H9 (cell line): ENCODE results near the gene SIGLEC1. TPM values are rescaled to one million over a fixed set of nuclear protein-coding genes. Genes with fewer than 3 reads are reported as not detected.

ENCODE experiments used
- DNase-seq: peaks from one replicate; pipeline ENCODE4 v3.0.0-alpha.2; 2017
- H2AFZ ChIP-seq: one replicate; pipeline ENCODE4 v1.6.1; 2013; ENCODE audit warnings: mild to moderate bottlenecking, low read length, control low read depth, moderate library complexity
- H2AK5ac ChIP-seq: 2 replicates; pipeline ENCODE4 v1.6.1; 2013; ENCODE audit warnings: low read length, control low read depth, mixed read lengths; ENCODE audit not compliant: insufficient read length
- H2BK120ac ChIP-seq: one replicate; pipeline ENCODE4 v1.6.1; 2013; ENCODE audit warnings: low read depth, mild to moderate bottlenecking, low read length, control low read depth, inconsistent platforms; ENCODE audit not compliant: poor library complexity, severe bottlenecking
- H2BK12ac ChIP-seq: 2 replicates; pipeline ENCODE4 v1.6.1; 2013; ENCODE audit warnings: low read length, control low read depth, mixed read lengths, low read depth; ENCODE audit not compliant: insufficient read length
- H2BK15ac ChIP-seq: 2 replicates; pipeline ENCODE4 v1.6.1; 2013; ENCODE audit warnings: low read depth, low read length, control low read depth
- H2BK20ac ChIP-seq: one replicate; pipeline ENCODE4 v1.6.1; 2013; ENCODE audit warnings: low read depth, mild to moderate bottlenecking, low read length, control low read depth, inconsistent platforms; ENCODE audit not compliant: poor library complexity, severe bottlenecking
- H2BK5ac ChIP-seq: 2 replicates; pipeline ENCODE4 v1.6.1; 2013; ENCODE audit warnings: low read length, control low read depth, mixed read lengths; ENCODE audit not compliant: insufficient read length
- H3K14ac ChIP-seq: 2 replicates; pipeline ENCODE4 v1.6.1; 2013; ENCODE audit warnings: low read length, control low read depth; ENCODE audit not compliant: insufficient read depth
- H3K18ac ChIP-seq: 2 replicates; pipeline ENCODE4 v1.6.1; 2013; ENCODE audit warnings: low read depth, mild to moderate bottlenecking, mixed read lengths, low read length, control low read depth; ENCODE audit not compliant: insufficient read length
- H3K23ac ChIP-seq: 2 replicates; pipeline ENCODE4 v1.6.1; 2013; ENCODE audit warnings: low read length, control low read depth, mixed read lengths, low read depth; ENCODE audit not compliant: insufficient read length
- H3K23me2 ChIP-seq: 2 replicates; pipeline ENCODE4 v1.6.1; 2013; ENCODE audit warnings: low read depth, mild to moderate bottlenecking, mixed read lengths, low read length, control low read depth; ENCODE audit not compliant: insufficient read length, poor library complexity, severe bottlenecking
- H3K27ac ChIP-seq: 2 replicates; pipeline ENCODE4 v1.5.1; 2013; ENCODE audit warnings: low read length, control low read depth, mixed read lengths, low read depth; ENCODE audit not compliant: insufficient read length
- H3K27me3 ChIP-seq: 2 replicates; pipeline ENCODE4 v1.6.1; 2013; ENCODE audit warnings: low read length, control low read depth, inconsistent platforms; ENCODE audit not compliant: insufficient read depth
- H3K4ac ChIP-seq: 2 replicates; pipeline ENCODE4 v1.6.1; 2013; ENCODE audit warnings: low read depth, mild to moderate bottlenecking, control low read depth, inconsistent platforms, low read length, moderate library complexity
- H3K4me1 ChIP-seq: 2 replicates; pipeline ENCODE4 v1.6.1; 2013; ENCODE audit warnings: low read length, control low read depth, inconsistent platforms; ENCODE audit not compliant: insufficient read depth
- H3K4me2 ChIP-seq: 2 replicates; pipeline ENCODE4 v1.6.1; 2013; ENCODE audit warnings: low read length, control low read depth, mixed read lengths; ENCODE audit not compliant: insufficient read length, insufficient read depth
- H3K56ac ChIP-seq: 2 replicates; pipeline ENCODE4 v1.6.1; 2013; ENCODE audit warnings: low read depth, mild to moderate bottlenecking, mixed read lengths, low read length, control low read depth; ENCODE audit not compliant: insufficient read length
- H3K79me1 ChIP-seq: 2 replicates; pipeline ENCODE4 v1.6.1; 2013; ENCODE audit warnings: low read depth, mild to moderate bottlenecking, moderate library complexity, low read length, control low read depth, inconsistent platforms; ENCODE audit not compliant: insufficient read depth, poor library complexity, severe bottlenecking
- H3K79me2 ChIP-seq: 2 replicates; pipeline ENCODE4 v1.6.1; 2013; ENCODE audit warnings: low read length, control low read depth, inconsistent platforms; ENCODE audit not compliant: insufficient read depth
- H3K9ac ChIP-seq: 2 replicates; pipeline ENCODE4 v1.6.1; 2013; ENCODE audit warnings: low read length, control low read depth, mixed read lengths; ENCODE audit not compliant: insufficient read length; ENCODE audit errors: extremely low read depth
- H3K9me3 ChIP-seq: one replicate; pipeline ENCODE4 v1.6.1; 2013; ENCODE audit warnings: low read depth, low read length, inconsistent platforms; ENCODE audit not compliant: control insufficient read depth
- H3T11ph ChIP-seq: one replicate; pipeline ENCODE4 v1.6.1; 2013; ENCODE audit warnings: mild to moderate bottlenecking, low read length, control low read depth, inconsistent platforms
- H4K20me1 ChIP-seq: one replicate; pipeline ENCODE4 v1.6.1; 2013; ENCODE audit not compliant: control insufficient read depth, insufficient read length, insufficient read depth
- H4K5ac ChIP-seq: 2 replicates; pipeline ENCODE4 v1.6.1; 2013; ENCODE audit warnings: low read depth, mild to moderate bottlenecking, mixed read lengths, low read length, control low read depth; ENCODE audit not compliant: insufficient read length
- H4K8ac ChIP-seq: replicated peaks from 2 replicates; pipeline ENCODE4 v1.6.1; 2013; ENCODE audit warnings: low read length, control low read depth, mixed read lengths, low read depth; ENCODE audit not compliant: insufficient read length
- H4K91ac ChIP-seq: 2 replicates; pipeline ENCODE4 v1.6.1; 2013; ENCODE audit warnings: low read depth, mild to moderate bottlenecking, moderate library complexity, mixed read lengths, low read length, control low read depth; ENCODE audit not compliant: insufficient read length
- H3K27ac Mint-ChIP-seq, 3 experiments: 2 replicates in 2 of 3; 3 replicates in 1 of 3; pipeline ENCODE4 v1.8.0; 2020 to 2021; ENCODE audit warnings: mixed read lengths in 3 of 3, mild to moderate bottlenecking in 1 of 3, moderate library complexity in 1 of 3
- H3K27me3 Mint-ChIP-seq: 2 replicates; pipeline ENCODE4 v1.8.0; 2021; ENCODE audit warnings: low read depth, mild to moderate bottlenecking, moderate library complexity, mixed read lengths
- H3K36me3 Mint-ChIP-seq, 3 experiments: 2 replicates in 2 of 3; 3 replicates in 1 of 3; pipeline ENCODE4 v1.8.0; 2020 to 2021; ENCODE audit warnings: low read depth in 3 of 3, mixed read lengths in 3 of 3; ENCODE audit not compliant: insufficient read depth in 1 of 3
- H3K4me1 Mint-ChIP-seq, 2 experiments: 2 replicates each; pipeline ENCODE4 v1.8.0; 2020; ENCODE audit warnings: mixed read lengths in 2 of 2
- H3K4me3 Mint-ChIP-seq, 2 experiments: 2 replicates in 1 of 2; 3 replicates in 1 of 2; pipeline ENCODE4 v1.8.0; 2020 to 2021; ENCODE audit warnings: mild to moderate bottlenecking in 2 of 2, mixed read lengths in 2 of 2, moderate library complexity in 1 of 2
- H3K9me3 Mint-ChIP-seq, 2 experiments: 2 replicates in 1 of 2; 3 replicates in 1 of 2; pipeline ENCODE4 v1.8.0; 2020; ENCODE audit warnings: mild to moderate bottlenecking in 2 of 2, mixed read lengths in 2 of 2, moderate library complexity in 1 of 2
- WGBS: extraction: QIAGEN DNeasy Blood & Tissue Kit; methylation state at CpG from one replicate; pipeline ENCODE4 v1.1.7; 2013; ENCODE audit warnings: missing lambda C conversion rate, low lambda C conversion rate, mixed read lengths; ENCODE audit not compliant: insufficient read length; ENCODE audit errors: extremely low coverage; 5-methylcytosine and 5-hydroxymethylcytosine counted together
- total RNA-seq: library from RNA; stranded (reverse); gene quantifications from 2 replicates; pipeline ENCODE4 v1.2.1, GENCODE V29; 2021
- TF ChIP-seq, protein P1 (sequence below): fragments of 200-600 bp; sonication (generic); conservative IDR thresholded peaks from 3 replicates; pipeline ENCODE4 v1.8.0; 2021; ENCODE audit warnings: antibody characterized with exemption, mild to moderate bottlenecking

SIGLEC1 gene
- total RNA-seq, 1 experiment from 2014 or later = not detected

- Histone ChIP-seq H3K9me3 (no peaks in the 10 kb centered on the region), H4K5ac (no peak overlapping the region), H2BK12ac (no peak overlapping the region), H3K79me1 (no peaks in the 10 kb centered on the region), H2BK15ac (no peak overlapping the region), H3K4ac (no peak overlapping the region), H4K91ac (no peak overlapping the region), H3K18ac (no peak overlapping the region), H3K56ac (no peak overlapping the region), H2BK120ac (no peak overlapping the region), H4K8ac (no peak overlapping the region), H3K79me2 (no peaks in the 10 kb centered on the region), H2AFZ (no peak overlapping the region), H3K23me2 (peaks cover 13% of the 10 kb centered on the region), H3K27me3 (no peaks in the 10 kb centered on the region; the same call in 1 of the 2 replicates), H3K14ac (no peak overlapping the region), H3K4me1 (peaks cover 4% of the 10 kb centered on the region; the same call in 1 of the 2 replicates), H4K20me1 (no peaks in the 10 kb centered on the region), H3T11ph (no peak overlapping the region), H3K9ac (no peak overlapping the region), H3K23ac (no peak overlapping the region), H2BK20ac (no peak overlapping the region), H2AK5ac (no peak overlapping the region), H3K4me2 (no peak overlapping the region), H3K27ac (no peak overlapping the region), H2BK5ac (no peak overlapping the region)
- WGBS = no CpG with 5 or more reads among the region's 7 CpGs
- no peaks in the 10 kb centered on the region for H3K9me3 Mint-ChIP-seq
- H3K36me3 Mint-ChIP-seq = no peaks in the 10 kb centered on the region
- TF ChIP-seq, protein P1, sequence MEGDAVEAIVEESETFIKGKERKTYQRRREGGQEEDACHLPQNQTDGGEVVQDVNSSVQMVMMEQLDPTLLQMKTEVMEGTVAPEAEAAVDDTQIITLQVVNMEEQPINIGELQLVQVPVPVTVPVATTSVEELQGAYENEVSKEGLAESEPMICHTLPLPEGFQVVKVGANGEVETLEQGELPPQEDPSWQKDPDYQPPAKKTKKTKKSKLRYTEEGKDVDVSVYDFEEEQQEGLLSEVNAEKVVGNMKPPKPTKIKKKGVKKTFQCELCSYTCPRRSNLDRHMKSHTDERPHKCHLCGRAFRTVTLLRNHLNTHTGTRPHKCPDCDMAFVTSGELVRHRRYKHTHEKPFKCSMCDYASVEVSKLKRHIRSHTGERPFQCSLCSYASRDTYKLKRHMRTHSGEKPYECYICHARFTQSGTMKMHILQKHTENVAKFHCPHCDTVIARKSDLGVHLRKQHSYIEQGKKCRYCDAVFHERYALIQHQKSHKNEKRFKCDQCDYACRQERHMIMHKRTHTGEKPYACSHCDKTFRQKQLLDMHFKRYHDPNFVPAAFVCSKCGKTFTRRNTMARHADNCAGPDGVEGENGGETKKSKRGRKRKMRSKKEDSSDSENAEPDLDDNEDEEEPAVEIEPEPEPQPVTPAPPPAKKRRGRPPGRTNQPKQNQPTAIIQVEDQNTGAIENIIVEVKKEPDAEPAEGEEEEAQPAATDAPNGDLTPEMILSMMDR = no peak
- DNase-seq = no peak
- no peak overlapping the region for H3K27ac Mint-ChIP-seq
- no peak overlapping the region for H3K4me3 Mint-ChIP-seq
- H3K27me3 Mint-ChIP-seq = peaks cover 48% of the 10 kb centered on the region
- peaks cover 20 to 33% of the 10 kb centered on the region in 2 experiments for H3K4me1 Mint-ChIP-seq
Observed at GRCh38 chr20:3685341-3685740, 27.1 kb downstream of the SIGLEC1 start.
